T follicular helper cell (primary cell): Measurements from ENCODE around the gene VPS16.

Experiments used
- DNase-seq: peaks from one replicate; pipeline ENCODE4 v3.0.0-alpha.2; 2020; ENCODE audit warnings: low read depth

VPS16 gene

DNA sequence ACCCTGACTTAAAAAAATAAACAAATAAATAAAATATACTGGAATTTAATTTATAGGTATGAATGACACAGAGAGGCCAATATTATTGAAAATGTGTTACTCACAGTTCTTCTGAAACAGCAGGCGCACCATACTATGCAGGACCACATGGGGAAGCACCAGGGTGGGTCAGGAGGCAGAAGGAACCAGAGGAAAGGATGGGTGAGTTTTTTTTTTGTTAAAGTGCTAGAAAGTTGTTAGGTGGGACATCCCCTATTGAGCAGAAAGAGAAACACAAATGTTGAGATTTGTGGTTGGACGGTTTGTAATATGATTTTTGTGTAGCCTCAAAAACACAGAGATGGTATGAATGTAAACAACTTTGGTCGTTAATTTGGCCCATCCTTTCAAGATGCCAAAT lies 58.7 kb downstream of the VPS16 start:
- no peak for DNase-seq

DNA sequence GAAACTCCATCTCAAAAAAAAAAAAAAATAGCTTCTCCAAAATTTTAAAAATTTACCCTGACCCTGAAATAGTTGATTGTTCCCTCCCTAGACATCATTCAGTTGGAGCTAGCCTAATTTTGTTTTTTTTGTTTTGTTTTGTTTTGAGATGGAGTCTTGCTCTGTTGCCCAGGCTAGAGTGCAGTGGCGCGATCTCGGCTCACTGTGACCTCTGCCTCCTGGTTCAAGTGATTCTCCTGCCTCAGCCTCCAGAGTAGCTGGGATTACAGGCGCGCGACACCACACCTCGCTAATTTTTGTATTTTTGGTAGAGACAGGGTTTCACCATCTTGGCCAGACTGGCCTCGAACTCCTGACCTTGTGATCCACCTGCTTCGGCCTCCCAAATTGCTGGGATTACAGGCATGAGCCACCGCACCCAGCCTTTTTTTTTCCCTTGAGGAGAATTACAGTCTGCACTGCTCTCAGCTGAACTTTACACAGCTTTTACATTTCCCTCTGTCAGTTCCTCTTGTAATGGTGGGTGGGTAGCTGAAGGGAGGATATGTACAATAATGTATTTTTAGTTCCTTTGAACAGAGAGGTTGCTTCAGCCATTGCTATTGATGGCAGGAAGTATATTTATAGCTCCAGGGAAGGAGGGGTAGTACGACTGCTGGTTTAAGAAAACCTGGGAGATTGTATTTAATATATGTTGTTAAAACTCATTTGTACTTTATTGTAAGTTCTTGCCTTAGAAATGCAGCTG lies 60.5 kb downstream of the VPS16 start:
- no peak for DNase-seq

GRCh38 chr20:2902291-2902690 lies 61.7 kb downstream of the VPS16 start:
- no peak for DNase-seq

- DNase-seq: no peak
Measured at GRCh38 chr20:2902818-2903217, 62.3 kb downstream of the VPS16 start.

DNA sequence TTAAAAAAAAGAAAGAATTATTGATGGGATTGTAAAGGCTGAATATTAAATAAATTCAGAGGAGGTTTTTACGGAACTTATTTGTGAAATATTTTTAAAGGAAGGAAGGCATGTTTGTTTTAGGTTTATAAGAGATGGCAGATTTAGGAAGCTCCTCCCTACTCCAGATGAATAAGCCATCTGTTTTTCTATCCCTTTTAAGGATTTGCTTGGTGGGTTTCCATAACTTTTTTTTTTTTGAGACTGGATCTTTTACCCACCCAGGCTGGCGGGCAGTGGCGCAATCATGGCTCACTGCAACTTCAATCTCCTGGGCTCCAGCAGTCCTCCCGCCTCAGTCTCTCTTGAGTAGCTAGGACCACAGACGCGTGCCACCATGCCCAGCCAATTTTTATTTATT lies 63.1 kb downstream of the VPS16 start:
- no peak for DNase-seq

DNA sequence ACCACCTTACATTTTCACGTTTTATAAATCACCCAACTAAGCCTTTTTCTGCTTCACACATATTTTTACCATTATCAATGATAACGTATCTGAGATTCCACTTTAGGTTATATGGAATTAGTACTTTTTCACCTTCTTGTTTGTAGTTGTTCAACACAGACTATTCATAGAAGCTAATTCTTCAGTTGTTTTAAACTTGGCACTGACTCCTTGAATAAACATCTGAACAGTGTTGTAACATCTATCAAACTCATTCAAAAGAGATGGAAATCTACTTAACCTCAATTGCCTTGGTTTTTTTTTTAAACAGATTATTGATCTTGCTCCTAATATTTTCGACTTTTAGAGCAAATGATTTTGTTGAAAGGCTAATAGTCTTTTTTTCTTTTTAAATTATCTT lies 67.0 kb downstream of the VPS16 start:
- no peak for DNase-seq

DNA sequence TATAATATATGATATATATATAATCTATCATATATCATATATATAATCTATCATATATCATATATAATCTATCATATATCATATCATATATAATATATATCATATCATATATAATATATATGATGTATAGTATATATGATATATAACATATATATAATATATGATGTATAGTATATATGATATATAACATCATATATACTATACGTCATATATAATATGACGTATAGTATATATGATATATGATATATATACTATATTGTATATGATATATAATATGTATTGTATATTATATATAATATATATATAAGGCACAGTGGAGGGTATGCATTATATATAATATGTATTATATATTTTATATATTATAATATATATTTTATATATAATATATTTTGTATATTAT lies 69.4 kb downstream of the VPS16 start:
- DNase-seq: no peak

- DNase-seq: no peak
Measured at GRCh38 chr20:2911200-2911599, 70.7 kb downstream of the VPS16 start.

DNA sequence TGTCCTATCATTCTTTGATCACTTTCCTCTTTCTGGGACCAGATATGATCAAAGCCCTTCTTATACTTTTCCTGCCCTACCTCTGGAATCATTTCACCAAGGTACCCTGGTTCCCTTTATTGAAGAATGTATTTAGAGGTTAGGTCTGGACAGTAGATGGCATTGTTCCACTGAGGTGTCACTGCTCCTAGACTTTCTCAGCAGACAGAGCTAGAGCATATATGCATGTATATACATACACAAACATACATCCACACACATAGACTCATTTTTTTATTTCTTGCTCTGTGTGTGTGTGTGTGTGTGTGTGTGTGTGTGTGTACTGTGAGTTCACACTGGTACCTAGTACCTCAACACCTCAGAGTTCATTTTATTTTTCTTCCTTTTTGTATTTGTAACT lies 73.6 kb downstream of the VPS16 start:
- DNase-seq: no peak
